Hepatocyte (in vitro differentiated cells): ENCODE measurements around the gene SEMA6A. TPM values are rescaled to one million over a fixed set of nuclear protein-coding genes. Genes with fewer than 3 reads are reported as not detected.

ENCODE experiments used
- DNase-seq: peaks from one replicate; pipeline ENCODE4 v3.0.0-alpha.2; 2016; ENCODE audit warnings: low spot score
- H2AFZ ChIP-seq: fragments of 200-600 bp; sonication (generic); 2 replicates; pipeline ENCODE4 v1.6.0; 2016; ENCODE audit warnings: antibody characterized with exemption, mild to moderate bottlenecking
- H3K27ac ChIP-seq: fragments of 200-600 bp; sonication (generic); 2 replicates; pipeline ENCODE4 v1.5.1; 2016; ENCODE audit warnings: mild to moderate bottlenecking
- H3K27me3 ChIP-seq: fragments of 200-600 bp; sonication (generic); 2 replicates; pipeline ENCODE4 v1.6.1; 2016
- H3K36me3 ChIP-seq: fragments of 200-600 bp; sonication (generic); replicated peaks from 2 replicates; pipeline ENCODE4 v1.5.1; 2016; ENCODE audit warnings: low read depth; ENCODE audit not compliant: insufficient read depth
- H3K4me1 ChIP-seq: fragments of 200-600 bp; sonication (generic); 2 replicates; pipeline ENCODE4 v1.5.1; 2016; ENCODE audit warnings: mild to moderate bottlenecking, moderate library complexity; ENCODE audit not compliant: insufficient read depth
- H3K4me2 ChIP-seq: fragments of 200-600 bp; sonication (generic); 2 replicates; pipeline ENCODE4 v1.6.0; 2016
- H3K4me3 ChIP-seq: fragments of 200-600 bp; sonication (generic); 2 replicates; pipeline ENCODE4 v1.5.1; 2016; ENCODE audit warnings: mild to moderate bottlenecking
- H3K79me2 ChIP-seq: fragments of 200-600 bp; sonication (generic); 2 replicates; pipeline ENCODE4 v1.6.0; 2017; ENCODE audit warnings: mild to moderate bottlenecking
- H3K9me2 ChIP-seq: fragments of 200-600 bp; sonication (generic); replicated peaks from 2 replicates; pipeline ENCODE4 v1.6.0; 2017; ENCODE audit warnings: mild to moderate bottlenecking; ENCODE audit not compliant: insufficient read depth
- H3K9me3 ChIP-seq: fragments of 200-600 bp; sonication (generic); 2 replicates; pipeline ENCODE4 v1.5.1; 2016; ENCODE audit warnings: low read depth, mild to moderate bottlenecking
- H4K20me1 ChIP-seq: fragments of 200-600 bp; sonication (generic); 2 replicates; pipeline ENCODE4 v1.6.0; 2016; ENCODE audit warnings: mild to moderate bottlenecking; ENCODE audit not compliant: insufficient read depth, poor library complexity, severe bottlenecking
- EZH2 ChIP-seq: fragments of 200-600 bp; sonication (generic); IDR thresholded peaks from 2 replicates; pipeline ENCODE4 v1.6.1; 2016; ENCODE audit warnings: antibody characterized with exemption, mild to moderate bottlenecking, borderline replicate concordance
- EZH2phosphoT487 ChIP-seq: fragments of 200-600 bp; sonication (generic); IDR thresholded peaks from one replicate; pipeline ENCODE4 v1.6.1; 2018; ENCODE audit warnings: antibody characterized with exemption, mild to moderate bottlenecking, low read depth, moderate library complexity; ENCODE audit not compliant: unreplicated experiment, severe bottlenecking
- WGBS: methylation state at CpG from one replicate; pipeline ENCODE4 v1.1.6; 2016; ENCODE audit warnings: low lambda C conversion rate; ENCODE audit errors: missing lambda C conversion rate; 5-methylcytosine and 5-hydroxymethylcytosine counted together
- polyA plus RNA-seq: library from polyadenylated mRNA; unstranded; fragments of >200 nt; fragmentation: Nextera tagmentation; extraction: Ambion mirVana; gene quantifications from 2 replicates; pipeline ENCODE4 v1.2.1, GENCODE V29; 2016
- total RNA-seq: library from RNA; depleted of rRNA; stranded (reverse); fragments of >200 nt; gene quantifications from 2 replicates; pipeline ENCODE4 v1.2.3, GENCODE V29; 2014
- TF ChIP-seq, protein P1 (sequence below): fragments of 200-600 bp; sonication (generic); IDR thresholded peaks from 2 replicates; pipeline ENCODE4 v1.5.1; 2016; ENCODE audit warnings: antibody characterized with exemption, mild to moderate bottlenecking; ENCODE audit not compliant: poor library complexity

SEMA6A gene
- total and polyA plus RNA-seq, 2 experiments from 2014 or later, result 38.2 to 68.6 TPM

DNA sequence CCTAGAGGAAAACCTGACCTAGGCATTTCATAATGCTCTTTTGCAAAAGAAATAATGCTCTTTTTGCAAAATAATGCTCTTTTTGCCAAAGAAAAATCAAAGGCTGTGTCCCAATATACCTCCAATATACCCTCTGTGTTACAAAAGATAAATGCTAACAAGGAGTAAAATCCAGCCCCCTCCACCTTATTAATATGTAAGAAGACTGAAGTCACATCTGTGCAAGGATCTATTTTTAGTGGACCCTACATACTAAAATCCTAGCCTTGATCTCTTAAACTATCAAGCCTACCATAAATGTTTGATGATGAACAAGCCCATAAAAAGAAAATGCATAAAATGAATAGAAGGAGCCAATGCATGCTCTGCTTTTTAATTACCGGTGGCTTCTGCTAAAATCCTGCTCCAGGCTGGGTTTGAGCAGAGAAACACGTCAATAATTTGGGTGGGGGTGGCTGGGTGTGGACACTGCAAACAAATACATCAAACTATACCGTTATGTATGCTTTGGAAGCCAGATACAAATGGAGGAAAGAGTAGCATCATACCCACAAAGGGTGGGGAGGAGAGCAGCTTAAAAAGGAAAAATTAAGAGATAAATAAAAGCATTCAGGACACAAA, 131.6 kb downstream of the SEMA6A start:
- Histone ChIP-seq H2AFZ (no peak overlapping the region), H3K79me2 (no peaks in the 10 kb centered on the region)
- 72% methylated on average over 3 of the region's 3 CpGs for WGBS

DNA sequence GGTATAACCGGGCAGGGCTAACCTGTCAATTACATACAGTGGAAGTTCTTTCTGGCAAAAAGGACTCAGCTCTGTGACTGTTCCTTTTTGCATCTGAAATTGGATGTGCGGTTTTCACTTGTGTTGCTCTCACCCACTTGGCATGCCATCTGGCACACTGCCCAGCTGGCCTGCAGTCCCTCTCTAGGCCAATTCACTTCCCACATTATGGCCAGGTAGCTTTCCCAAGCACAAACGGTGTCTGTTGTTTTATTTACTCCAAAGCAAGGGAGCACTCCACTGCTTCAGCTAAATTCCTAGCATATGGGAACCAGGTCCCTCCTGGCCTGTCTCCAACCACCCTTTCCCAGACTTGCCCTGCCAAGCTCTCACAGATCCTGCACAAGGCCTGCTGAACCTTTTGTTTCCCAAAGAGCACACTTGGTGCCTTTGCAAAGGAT, 132.5 kb downstream of the SEMA6A start:
- Histone ChIP-seq H3K79me2 (no peaks in the 10 kb centered on the region), H4K20me1 (no peaks in the 10 kb centered on the region), H3K27ac (no peak overlapping the region), H3K27me3 (no peaks in the 10 kb centered on the region), H3K9me3 (no peaks in the 10 kb centered on the region), H3K36me3 (no peaks in the 10 kb centered on the region), H3K9me2 (no peaks in the 10 kb centered on the region), H2AFZ (no peak overlapping the region), H3K4me2 (no peak overlapping the region), H3K4me1 (no peaks in the 10 kb centered on the region), H3K4me3 (no peak overlapping the region)
- peak; percentile 24 for DNase-seq
- 64% methylated on average over 3 of the region's 3 CpGs for WGBS
- TF ChIP-seq EZH2, result no peak
- TF ChIP-seq, protein P1, sequence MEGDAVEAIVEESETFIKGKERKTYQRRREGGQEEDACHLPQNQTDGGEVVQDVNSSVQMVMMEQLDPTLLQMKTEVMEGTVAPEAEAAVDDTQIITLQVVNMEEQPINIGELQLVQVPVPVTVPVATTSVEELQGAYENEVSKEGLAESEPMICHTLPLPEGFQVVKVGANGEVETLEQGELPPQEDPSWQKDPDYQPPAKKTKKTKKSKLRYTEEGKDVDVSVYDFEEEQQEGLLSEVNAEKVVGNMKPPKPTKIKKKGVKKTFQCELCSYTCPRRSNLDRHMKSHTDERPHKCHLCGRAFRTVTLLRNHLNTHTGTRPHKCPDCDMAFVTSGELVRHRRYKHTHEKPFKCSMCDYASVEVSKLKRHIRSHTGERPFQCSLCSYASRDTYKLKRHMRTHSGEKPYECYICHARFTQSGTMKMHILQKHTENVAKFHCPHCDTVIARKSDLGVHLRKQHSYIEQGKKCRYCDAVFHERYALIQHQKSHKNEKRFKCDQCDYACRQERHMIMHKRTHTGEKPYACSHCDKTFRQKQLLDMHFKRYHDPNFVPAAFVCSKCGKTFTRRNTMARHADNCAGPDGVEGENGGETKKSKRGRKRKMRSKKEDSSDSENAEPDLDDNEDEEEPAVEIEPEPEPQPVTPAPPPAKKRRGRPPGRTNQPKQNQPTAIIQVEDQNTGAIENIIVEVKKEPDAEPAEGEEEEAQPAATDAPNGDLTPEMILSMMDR, result no peak
- TF ChIP-seq EZH2phosphoT487, result no peak

More for the DNA sequence above, 131.6 kb downstream of the SEMA6A start:
- no peaks in the 10 kb centered on the region for H3K9me3 ChIP-seq
- no peaks in the 10 kb centered on the region for H3K4me1 ChIP-seq
- H3K36me3 ChIP-seq, result no peaks in the 10 kb centered on the region
- no peaks in the 10 kb centered on the region for H3K27me3 ChIP-seq
- no peak for DNase-seq
- H3K4me2 ChIP-seq, result no peak overlapping the region
- no peaks in the 10 kb centered on the region for H4K20me1 ChIP-seq
- no peak overlapping the region for H3K4me3 ChIP-seq
- TF ChIP-seq, protein P1, result no peak
- TF ChIP-seq EZH2phosphoT487 (no peak), EZH2 (no peak)
- H3K9me2 ChIP-seq, result no peaks in the 10 kb centered on the region
- no peak overlapping the region for H3K27ac ChIP-seq

DNA sequence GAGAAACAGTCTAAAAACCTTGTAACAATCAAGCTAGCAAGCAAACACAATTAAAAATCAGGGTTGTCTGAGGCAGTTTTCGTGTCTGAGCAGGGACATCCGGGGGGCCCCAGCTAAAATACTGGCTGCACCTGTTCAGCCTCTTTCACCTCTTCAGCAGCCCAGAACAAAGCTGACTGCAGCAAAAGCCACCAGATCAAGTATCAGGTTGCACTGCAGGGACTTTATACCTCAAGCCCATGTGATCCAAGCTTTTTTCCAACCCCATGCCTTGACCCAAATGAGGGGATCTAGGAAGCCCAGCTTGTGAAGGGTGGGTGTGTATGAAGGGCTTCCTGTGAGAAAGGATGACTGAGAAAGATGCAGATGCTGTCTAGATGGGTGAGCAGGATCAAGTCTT, 133.4 kb downstream of the SEMA6A start:
- no peak for DNase-seq
- no peaks in the 10 kb centered on the region for H4K20me1 ChIP-seq
- no peak overlapping the region for H3K4me2 ChIP-seq
- 70% methylated on average over 2 of the region's 2 CpGs for whole genome bisulfite sequencing
- H3K79me2 ChIP-seq, result no peaks in the 10 kb centered on the region
- no peaks in the 10 kb centered on the region for H3K9me3 ChIP-seq
- no peak overlapping the region for H3K27ac ChIP-seq
- H2AFZ ChIP-seq, result no peak overlapping the region
- TF ChIP-seq EZH2 (no peak), EZH2phosphoT487 (no peak)
- TF ChIP-seq, protein P1, result no peak
- H3K36me3 ChIP-seq, result no peaks in the 10 kb centered on the region
- no peak overlapping the region for H3K4me3 ChIP-seq
- no peaks in the 10 kb centered on the region for H3K4me1 ChIP-seq
- no peaks in the 10 kb centered on the region for H3K27me3 ChIP-seq
- no peaks in the 10 kb centered on the region for H3K9me2 ChIP-seq
